ENCODE data around the gene UCN3. TPM values are rescaled to one million over a fixed set of nuclear protein-coding genes. Genes with fewer than 3 reads are reported as not detected.

UCN3 gene
- total and polyA plus RNA-seq, 2 of the 4 experiments (the other 2 are of a cell fraction) = not detected

DNA sequence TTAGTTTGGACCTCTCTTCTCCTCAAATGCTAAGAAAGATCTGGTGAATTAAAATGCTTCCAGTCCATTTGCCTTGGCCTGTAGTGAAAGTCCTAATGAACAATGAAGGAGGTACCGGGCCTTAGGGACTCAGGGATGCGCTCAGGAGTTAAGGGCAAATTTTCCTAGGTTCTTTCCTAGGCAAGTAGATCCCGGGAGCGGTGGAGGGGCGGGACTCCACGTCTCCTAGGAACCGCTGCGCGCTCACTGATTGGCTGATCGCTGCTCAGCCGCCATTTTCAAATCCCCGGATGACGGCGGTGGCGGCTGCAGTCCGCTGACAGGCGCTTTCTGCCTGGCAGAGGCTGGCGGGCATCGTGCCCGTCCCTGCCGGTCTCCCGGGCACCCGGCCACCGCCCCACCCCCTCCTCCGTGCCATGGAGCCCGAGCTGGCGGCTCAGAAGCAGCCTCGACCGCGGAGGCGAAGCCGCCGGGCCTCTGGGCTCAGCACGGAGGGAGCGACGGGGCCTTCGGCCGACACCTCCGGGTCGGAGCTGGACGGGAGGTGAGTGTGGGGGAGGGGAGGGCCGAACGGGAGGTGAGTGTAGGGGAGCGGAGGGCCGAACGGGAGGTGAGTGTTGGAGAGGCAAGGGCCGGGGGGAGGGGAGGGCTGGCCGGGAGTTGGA is 47.6 kb downstream of the UCN3 start, which contains the start of gene NET1:
Gene NET1, plus strand, starts transcription at position 281 of the 665 bp plus-strand sequence. Its CDS starts 136 bp downstream, at position 417.
- Histone ChIP-seq H3K36me3 (ENCODE audit: control insufficient read depth, insufficient read depth, low read length) (no peaks in the 10 kb centered on the region), H3K4me2 (ENCODE audit: low read depth, low read length) (peak within 1 kb of the TSS; percentile 98), H2AK9ac (replicated peaks; ENCODE audit: low read depth, low read length, poor library complexity) (peak within 1 kb of the TSS; percentile 18), H4K8ac (ENCODE audit: low read depth in 2 of 2, low read length in 2 of 2) (no peak within 1 kb of the TSS), H2BK120ac (ENCODE audit: low read depth, low read length) (no peak within 1 kb of the TSS), H4K20me1 (ENCODE audit: insufficient read depth, low read length) (no peaks in the 10 kb centered on the region), H2BK5ac (ENCODE audit: low read depth, low read length, poor library complexity, severe bottlenecking) (peak within 1 kb of the TSS; percentile 57), H3K4ac (ENCODE audit: low read depth, low read length) (no peak within 1 kb of the TSS), H3K9me3 (ENCODE audit: control insufficient read depth, insufficient read depth, low read length) (no peaks in the 10 kb centered on the region; the same call in 1 of the 2 replicates), H3K14ac (replicated peaks; ENCODE audit: low read depth, low read length) (peak within 1 kb of the TSS; percentile 66; the same call in 1 of the 2 replicates), H2AK5ac (ENCODE audit: low read depth, low read length) (no peak within 1 kb of the TSS), H3K56ac (ENCODE audit: extremely low read depth, insufficient read depth, low read length) (peak within 1 kb of the TSS; percentile 8; the same call in 1 of the 2 replicates), H3K4me3 (ENCODE audit: insufficient read depth, low read depth, low read length) (peak within 1 kb of the TSS; percentile 93), H2BK15ac (ENCODE audit: low read depth, low read length) (no peak within 1 kb of the TSS), H3K27me3 (ENCODE audit: control insufficient read depth, insufficient read depth, low read length) (no peaks in the 10 kb centered on the region), H4K91ac (ENCODE audit: insufficient read depth, low read depth, low read length) (no peak within 1 kb of the TSS), H3K27ac (ENCODE audit: insufficient read depth, low read length) (peak within 1 kb of the TSS; percentile 48; the same call in 1 of the 2 replicates), H3K79me1 (ENCODE audit: low read depth in 1 of 2, low read length in 2 of 2) (peaks cover 17 to 21% of the 10 kb centered on the region in 2 experiments), H3K4me1 (ENCODE audit: control insufficient read depth, insufficient read depth, low read length) (no peaks in the 10 kb centered on the region), H2BK20ac (ENCODE audit: low read depth, low read length) (no peak within 1 kb of the TSS), H3K9ac (ENCODE audit: low read depth, low read length) (peak within 1 kb of the TSS; percentile 22), H2AFZ (replicated peaks; ENCODE audit: low read length, poor library complexity) (peak within 1 kb of the TSS; percentile 85), H3K9me1 (ENCODE audit: insufficient read depth, low read length) (no peaks in the 10 kb centered on the region), H3K23ac (ENCODE audit: low read depth, low read length) (peak within 1 kb of the TSS; percentile 63; the same call in 1 of the 2 replicates), H4K5ac (ENCODE audit: low read depth, low read length) (no peak within 1 kb of the TSS), H3K18ac (ENCODE audit: low read depth, low read length) (no peak within 1 kb of the TSS)
- DNase-seq (peak; percentile 81), ATAC-seq (ENCODE audit: low read depth) (peak; percentile 99)
- ChIA-PET POLR2A (ENCODE audit: unreplicated experiment) (no interaction called here), CTCF (interaction anchor here (2.0 kb wide), 1 partner anchor 15 kb away, joined by 6 read pairs; no protein-coding TSS in a partner anchor)
- WGBS, 2 experiments (ENCODE audit: extremely low coverage in 2 of 2, insufficient read length in 1 of 2) = 0% methylated on average over 6 of the region's 48 CpGs; no CpG with 5 or more reads in 1 of the 2 experiments
- BruUV-seq (replicated peaks) = no TSS peak
- dilution Hi-C loops (cut with HindIII; ENCODE audit: low sequenced_read_pairs, unreplicated experiment) = no loop called here
- intact Hi-C loops (cut with micrococcal nuclease) = no loop called here
- in situ Hi-C loops (cut with MboI; ENCODE audit: low sequenced_read_pairs) = no loop called here
- no peak for TF ChIP-seq CHD1 (IDR thresholded peaks at IDR 0.05; ENCODE audit: low read depth, low read length)
- peak; percentile 98 for TF ChIP-seq MXI1 (IDR thresholded peaks at IDR 0.05; ENCODE audit: borderline replicate concordance, low read depth, low read length)
- no peak for TF ChIP-seq USF2 (IDR thresholded peaks at IDR 0.05; ENCODE audit: low read depth, low read length)
